Pulmonary artery endothelial cell (primary cell): ENCODE results near the gene CUX1. TPM values are rescaled to one million over a fixed set of nuclear protein-coding genes. Genes with fewer than 3 reads are reported as not detected.

Experiments used
- DNase-seq: peaks from one replicate; pipeline ENCODE4 v3.0.0-alpha.2; 2011; ENCODE audit warnings: low read depth, low spot score
- total RNA-seq: library from RNA; depleted of rRNA; stranded (reverse); fragments of >200 nt; gene quantifications from 2 replicates; pipeline ENCODE4 v1.2.3, GENCODE V29; 2014

The CUX1 gene
- total RNA-seq, 1 donor from 2014 or later = 20.8 TPM

DNA sequence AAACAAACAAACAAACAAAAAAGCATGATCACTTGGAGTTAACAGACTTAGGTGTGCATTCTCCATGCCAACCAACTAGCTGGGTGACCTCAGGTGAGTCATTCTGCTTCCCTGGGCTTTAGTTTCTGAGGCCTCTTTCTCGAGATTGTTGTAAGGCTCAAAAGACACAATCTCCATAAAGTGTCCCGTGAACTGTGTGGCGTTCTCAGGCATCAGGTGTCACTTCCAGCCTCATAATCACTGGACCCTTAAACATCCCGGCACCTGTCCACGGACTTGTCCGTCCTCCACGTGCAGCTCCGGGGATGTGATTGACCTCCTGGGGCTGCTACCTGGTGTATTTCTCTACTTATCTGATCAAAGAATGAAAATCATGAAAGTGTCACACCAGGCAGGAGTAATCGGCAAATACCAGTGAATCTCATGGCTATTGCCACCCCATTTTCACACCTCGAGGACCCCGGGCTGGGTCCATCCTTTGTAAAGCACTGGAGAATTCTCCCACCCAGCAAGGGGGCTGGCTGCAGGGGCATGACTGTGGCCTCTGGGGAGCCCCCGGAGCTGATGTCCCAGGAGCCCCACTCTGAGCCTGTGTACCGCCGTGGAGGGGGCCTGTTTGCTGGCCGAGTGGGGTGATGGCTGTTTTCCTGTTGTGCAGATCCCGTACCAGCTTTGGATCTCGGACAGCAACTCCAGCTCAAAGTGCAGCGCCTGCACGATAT, 279.4 kb downstream of the CUX1 start:
- DNase-seq = no peak

GRCh38 chr7:102097601-102098161, 280.3 kb downstream of the CUX1 start:
- DNase-seq = no peak

DNA sequence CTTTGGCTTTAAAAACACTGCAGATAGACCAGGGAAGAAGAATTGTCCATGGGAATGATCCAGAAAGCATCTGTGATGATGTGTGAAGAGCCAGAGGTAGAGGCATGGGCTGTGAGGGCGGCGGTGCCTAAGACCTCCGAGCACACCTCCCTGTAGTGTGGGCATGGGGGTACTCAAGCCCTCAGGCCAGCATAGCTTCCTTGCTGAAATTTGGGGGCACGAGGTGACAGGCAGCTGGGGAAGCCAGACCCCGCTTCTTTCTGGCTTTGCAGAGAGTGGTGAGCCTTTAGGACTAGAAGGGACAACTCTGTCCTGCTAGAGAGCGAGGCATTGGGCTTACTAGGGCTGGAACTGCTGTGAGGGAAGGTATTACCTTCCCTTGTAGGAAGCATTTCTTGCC, 281.6 kb downstream of the CUX1 start:
- no peak for DNase-seq

- DNase-seq = no peak
Measured at GRCh38 chr7:102099474-102099873, 282.0 kb downstream of the CUX1 start.

DNA sequence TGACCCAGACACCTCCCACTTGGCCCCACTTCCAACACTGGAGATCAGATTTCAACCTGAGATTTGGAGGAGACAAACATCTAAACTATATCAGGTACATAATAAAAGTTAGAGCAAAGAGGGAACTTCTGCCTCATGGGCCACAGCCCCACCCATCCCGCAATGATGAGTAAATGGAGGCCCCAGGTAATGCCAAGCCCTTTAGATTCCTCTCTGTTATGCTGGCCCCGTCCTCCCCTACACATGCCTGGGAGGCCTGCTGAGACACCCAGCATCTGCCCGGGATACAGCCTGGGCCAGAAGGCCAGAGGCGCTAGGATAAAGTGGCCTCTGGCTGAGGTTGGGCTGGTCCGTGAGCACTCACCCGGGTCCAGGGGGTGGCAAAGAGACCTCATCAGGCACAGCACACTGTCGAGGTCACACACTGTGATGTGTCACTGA, 283.7 kb downstream of the CUX1 start:
- no peak for DNase-seq

DNA sequence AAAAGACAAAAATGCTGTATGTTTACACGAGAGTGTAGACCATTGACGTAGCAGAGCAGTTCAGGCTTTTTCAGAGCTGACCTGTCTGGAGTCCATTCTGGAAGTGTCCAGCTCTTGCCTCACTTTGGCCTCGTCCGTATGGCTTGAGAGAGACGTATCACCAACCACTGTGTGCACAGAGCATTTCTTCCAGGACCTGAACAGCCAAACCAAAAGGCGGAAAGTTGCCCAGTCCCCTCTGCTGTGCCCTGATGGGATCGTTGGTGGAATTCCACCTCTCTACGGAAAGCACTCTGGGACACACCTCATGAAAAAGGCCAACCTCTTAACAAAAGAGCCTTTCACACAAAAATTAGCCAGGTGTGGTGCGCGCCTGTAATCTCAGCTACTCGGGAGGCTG, 284.5 kb downstream of the CUX1 start:
- no peak for DNase-seq

- DNase-seq = no peak
Measured at GRCh38 chr7:102103027-102103372, 285.6 kb downstream of the CUX1 start.

DNA sequence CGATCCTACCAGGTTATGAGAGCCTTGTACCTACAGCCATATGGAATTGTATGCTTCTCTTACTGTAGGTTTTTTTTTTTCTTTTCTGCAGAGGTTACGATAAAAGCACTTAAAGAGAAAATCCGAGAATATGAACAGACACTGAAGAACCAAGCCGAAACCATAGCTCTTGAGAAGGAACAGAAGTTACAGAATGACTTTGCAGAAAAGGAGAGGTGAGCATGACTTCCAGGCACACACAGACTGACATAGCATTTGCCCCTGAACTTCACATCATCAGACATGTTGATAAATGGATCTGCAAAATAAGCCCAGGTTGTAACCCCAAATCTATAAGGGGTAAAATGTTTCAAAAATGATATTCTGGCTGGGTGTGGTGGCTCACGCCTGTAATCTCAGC, 286.8 kb downstream of the CUX1 start:
- DNase-seq = no peak

DNA sequence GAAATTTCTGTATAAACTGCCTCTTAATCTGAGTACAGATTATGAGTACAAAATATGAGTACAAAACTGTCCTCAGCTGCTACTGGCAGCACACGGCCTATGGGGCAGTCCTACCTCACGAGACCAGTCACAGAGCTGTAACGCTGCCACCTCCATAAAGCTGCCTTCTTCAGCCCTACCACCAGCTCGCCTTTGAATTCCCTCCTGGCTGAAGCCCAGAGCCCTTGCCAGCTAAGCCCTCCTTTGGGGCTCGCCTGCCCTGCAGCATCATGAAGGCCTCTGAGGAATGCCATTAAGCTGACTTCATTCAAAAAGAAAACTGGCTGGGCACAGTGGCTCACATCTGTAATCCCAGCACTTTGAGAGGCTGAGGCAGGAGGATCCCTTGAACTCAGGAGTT, 289.2 kb downstream of the CUX1 start:
- no peak for DNase-seq

- DNase-seq = no peak
Measured at GRCh38 chr7:102107474-102108104, 290.2 kb downstream of the CUX1 start.

DNA sequence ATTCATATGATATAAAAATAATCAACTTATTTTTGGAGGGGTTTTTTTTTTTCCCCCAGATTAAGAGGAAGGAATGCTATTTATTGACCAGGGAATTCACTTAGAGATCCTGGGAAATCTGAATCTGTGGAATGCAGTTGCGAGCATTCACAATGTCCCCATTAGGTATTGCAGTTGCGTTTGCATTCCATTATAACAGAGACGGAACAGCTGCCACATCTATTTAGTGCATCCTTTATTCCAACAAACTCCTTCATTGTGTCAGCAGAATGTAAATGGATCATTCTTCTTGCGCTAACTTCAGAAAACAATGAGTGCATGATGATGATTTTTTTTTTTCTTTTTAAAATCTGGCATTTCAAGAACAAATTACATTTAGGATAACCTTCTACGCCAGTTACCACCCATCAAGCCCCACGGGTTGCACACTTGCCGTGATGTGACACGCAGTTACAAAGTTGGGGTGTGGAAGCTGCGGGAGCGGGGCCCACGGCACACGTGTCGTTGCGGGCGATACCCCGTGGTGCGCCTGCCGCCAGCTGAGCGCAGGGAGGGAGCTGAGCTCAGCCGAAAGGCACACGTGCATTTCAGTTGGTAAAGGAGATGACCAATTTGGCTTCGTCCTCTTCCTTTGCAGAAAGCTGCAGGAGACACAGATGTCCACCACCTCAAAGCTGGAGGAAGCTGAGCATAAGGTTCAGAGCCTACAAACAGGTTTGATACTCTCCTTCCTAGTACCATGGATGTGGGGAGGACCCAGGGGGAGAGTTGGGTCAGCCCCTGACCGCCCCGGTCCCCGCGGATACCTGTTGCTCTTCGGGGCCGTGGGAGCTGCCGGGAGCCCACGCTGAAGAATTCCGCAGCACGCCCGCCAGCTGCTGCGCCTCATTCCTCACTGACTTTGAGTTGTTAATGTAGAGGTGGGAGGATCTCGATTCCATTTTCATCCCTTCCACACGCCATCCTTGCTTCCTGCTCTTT, 293.9 kb downstream of the CUX1 start:
- DNase-seq = no peak

GRCh38 chr7:102115181-102115580, 297.8 kb downstream of the CUX1 start:
- DNase-seq = no peak

DNA sequence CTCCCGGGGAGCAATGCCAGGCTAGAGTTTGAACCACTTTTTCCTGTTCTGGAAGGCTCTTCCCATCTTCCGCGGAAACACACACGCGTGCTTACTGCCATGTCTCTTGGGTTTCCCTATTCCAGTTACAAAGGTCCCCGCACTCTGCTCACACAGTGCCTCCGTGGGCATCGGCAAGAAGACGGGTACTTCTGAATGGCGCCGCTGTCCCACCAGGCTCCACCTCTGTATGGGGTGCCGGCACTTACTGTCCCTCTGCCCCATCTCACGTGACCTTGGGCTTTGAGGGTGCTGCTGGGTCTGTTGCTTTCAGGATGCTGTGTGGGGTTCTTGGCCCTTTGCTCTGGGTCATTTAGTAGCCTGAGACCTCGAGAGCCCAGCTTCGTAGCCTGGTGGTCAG, 298.5 kb downstream of the CUX1 start:
- no peak for DNase-seq

DNA sequence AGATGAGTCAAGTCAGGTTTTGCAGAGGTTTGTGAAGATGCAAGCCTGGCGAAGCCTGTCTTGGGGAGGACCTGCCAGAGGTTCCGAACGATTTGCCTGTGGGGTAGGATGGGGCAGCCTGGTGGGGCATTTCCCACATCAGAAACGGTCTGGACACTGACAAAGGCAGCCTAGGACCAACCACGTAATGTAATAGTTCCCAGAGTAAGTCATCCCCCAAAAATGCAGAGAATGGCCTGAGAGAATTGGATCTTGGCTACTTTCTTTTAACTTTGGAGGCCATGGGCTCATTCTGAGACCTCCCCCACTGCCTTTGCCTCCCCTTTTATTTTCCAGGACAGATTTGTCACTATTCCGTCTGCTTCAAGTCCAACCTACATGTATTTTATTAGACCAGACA, 300.3 kb downstream of the CUX1 start:
- DNase-seq = no peak

DNA sequence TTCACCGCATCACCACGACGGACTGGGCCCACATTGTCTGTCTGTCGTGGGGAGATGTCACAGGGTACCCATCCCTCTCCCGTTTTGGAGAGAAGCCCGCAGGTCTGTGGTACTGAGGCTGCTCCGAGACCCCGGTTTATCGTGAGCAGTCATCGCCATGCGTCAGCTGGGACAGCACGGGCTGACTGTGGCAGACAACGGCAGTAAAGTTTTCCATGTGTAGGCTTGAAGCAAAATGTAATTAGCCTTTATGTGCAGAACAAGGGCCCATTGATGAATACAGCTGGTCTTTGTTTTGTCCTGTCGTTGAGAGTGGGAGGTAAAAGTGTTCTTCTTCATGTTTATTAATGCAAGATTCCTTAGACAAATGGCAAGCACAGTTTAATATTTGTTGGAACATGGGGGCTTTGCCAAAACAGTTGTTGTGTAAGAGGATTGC, 301.8 kb downstream of the CUX1 start:
- no peak for DNase-seq

DNA sequence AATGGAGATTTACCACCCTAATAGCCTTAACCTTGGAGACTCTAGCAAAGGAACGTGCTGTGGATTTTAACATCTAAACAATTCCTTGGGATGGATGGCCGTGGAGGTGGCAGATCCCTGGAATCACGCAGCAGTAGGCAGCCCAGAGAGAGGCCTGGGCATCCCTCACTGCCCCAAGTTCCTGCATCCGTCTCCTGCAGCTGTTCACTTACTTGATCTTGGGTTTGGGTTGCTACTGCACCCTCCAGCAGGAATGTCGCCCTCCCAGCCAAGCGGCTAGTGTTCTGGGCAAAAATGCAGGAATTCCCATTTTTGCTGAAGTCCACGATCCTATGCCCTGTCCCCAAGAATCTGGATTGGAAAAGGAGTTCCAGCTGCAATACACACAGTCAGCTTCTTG, 302.5 kb downstream of the CUX1 start:
- DNase-seq = no peak

DNA sequence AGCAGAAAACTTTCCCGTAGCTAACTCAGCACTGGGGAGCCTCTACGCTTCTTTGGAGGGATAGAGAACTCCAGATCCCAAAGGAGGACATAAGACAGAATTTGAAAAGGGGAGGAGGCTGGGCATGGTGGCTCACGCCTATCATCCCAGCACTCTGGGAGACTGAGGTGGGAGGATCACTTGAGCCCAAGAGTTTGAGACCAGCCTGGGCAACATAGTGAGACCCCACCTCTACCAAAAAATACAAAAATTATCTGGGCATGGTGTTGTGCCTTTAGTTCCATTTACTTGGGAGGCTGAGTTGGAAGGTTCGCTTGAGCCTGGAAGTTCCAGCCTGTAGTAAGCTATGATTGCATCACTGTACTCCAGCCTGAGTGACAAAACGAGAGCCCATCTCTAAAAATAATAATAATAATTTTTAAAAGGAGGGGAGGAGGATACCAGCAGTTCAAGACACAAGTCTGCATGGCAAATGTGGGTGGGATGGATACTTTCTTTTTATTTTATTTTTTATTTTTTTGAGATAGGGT, 303.3 kb downstream of the CUX1 start:
- no peak for DNase-seq

- DNase-seq = no peak
Measured at GRCh38 chr7:102122026-102122425, 304.6 kb downstream of the CUX1 start.

- no peak for DNase-seq
Measured at GRCh38 chr7:102125127-102125596, 307.7 kb downstream of the CUX1 start.

DNA sequence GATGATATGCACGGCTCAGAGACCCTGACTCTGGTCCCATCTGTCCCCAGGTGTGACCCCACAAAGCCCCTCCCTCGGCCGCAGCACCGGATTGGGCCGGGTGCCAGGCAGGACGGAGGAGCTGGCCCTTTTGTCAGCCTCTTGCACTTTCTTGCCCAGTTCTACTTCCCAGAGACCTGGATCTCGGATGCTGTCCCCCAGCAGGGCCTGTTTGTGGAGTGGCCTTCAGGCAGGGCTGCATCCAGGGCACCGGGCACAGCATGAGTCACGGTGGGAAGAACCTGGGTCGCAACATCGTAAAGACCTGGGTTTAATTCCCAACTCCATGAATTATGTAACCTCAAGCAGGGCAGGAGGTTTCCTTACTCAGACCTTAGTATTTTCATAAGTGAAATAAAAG, 310.9 kb downstream of the CUX1 start:
- no peak for DNase-seq

DNA sequence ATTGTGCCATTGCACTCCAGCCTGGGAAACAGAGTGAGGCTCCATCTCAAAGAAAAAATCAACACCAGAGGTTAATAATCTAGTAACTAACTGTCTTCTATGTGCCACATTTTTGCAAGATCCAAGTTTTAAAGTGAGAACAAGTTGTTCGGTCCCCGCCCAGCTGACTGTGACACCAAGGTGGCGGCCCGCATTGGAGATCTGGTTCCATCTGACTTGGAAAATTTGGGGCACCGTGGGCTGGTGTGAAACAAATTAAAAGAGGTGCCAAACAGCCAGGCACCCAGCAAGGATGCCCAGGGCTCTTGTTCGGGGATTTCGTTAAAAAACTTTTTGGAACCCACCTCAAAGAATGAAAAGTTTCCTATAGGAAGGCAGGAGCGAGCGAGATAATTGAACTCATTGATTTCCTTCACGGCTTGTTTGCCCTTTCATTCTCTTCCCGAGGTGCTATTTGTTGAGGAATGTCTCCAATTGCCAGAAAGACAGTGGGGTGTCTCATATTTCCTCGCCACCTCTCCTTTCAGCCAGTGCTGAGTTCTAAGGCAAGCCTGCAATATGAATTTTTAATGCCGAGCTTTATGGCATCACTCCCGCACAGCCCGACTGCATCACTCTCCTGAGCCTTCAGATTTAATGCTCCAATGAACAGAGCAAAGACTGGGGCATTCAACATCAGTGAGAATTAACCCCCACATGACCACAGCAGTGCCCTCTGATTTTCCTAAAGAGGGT, 312.4 kb downstream of the CUX1 start:
- DNase-seq = no peak
